ENCODE results near the gene ZFP36L2.

ZFP36L2 gene

DNA sequence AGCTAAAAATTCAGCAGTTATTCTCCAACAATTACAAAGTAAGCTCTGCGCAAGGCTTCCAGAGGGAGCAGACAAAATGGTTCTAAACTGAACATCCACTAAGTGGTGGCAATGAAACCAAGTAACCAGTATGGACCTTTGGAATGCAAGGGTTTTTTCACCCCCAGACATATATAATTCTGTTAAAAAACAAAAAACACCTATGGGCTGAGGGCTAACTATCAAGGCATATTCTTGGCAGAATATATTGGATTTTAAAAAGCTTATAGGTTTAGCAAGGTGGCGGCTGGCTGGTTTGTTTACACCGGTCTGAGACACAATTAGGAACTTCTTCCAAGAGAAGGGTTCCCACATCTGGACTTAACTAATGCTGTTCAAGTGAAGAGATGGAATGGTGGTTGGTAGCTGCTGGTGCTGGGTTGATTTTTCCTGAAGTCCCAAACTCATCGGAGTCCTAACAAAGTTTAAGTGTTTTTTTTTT is 2.8 kb downstream of the ZFP36L2 start:
- peak; percentile 15 for DNase-seq (ENCODE audit: low spot score)

DNA sequence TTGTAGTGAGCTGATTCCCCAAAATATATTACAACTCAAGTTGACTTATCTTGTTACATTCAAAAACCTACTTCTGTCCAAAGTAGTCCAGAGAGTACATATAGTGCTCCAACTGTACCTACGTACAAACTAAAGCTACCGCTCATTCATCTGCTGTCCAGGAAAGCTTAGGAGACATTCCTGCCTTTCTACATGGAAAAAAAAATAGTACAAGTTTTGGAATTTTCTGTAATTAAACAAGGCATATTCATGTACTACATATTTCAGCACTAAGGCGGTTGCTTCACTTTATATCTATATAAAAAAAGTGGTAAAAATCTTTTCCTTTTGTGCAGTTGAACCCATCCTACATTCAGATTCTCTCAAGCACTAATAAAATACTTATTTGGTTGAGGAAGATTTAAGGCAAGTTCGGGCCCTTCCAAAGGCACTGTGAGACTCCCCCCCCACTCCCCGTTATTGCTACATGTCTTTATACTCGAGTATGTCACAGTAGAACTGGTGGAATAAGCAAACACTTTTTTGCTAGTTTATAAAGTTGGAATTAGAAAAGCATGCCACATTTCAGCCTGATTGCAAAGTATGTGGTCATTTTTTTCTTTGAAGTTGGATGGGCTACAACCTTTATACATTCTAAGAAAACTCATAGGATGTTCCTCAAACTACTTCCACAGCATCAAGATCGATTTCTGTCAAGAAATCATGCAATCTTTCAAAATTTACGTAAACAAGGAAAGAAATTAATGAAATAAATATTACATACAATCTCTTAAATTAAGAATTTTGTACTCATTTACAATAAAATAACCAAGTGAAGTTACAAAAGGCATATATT is 3.7 kb downstream of the ZFP36L2 start:
- DNase-seq (ENCODE audit: low spot score), result peak; percentile 13

DNA sequence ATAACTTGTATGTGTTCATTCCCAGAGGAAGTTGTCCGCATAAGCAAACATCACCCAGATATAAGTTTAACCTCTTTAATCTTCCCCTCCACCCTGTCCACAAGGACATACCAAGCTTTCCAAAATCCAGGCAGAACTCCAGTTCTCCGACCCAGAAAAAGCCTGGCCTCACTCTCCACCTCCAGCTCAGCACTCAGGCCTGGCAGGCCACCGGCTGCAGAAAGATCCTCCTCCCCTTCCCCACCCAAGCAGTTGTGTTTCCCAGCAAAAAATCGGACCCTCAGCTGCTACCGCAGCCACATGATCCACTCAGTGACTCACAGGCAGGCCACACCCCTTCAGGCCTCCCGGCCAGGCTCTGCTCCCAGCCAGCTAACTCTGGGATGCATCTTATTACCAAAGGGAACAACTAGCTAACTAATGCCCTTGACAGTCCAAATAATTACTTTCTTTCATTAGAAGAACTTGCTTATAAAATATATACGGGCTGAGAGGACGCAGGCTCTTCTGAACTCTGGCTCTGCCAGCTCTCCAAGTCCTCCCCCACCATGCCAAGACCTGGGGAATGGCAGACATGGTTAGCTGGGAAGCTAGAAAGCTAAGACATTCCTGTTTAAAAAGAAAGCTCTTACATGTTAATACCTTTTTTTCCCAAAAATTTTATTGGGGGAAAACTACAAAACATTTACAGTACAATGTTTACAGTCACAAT is 4.5 kb downstream of the ZFP36L2 start:
- peak; percentile 60 for DNase-seq (ENCODE audit: low spot score)

DNA sequence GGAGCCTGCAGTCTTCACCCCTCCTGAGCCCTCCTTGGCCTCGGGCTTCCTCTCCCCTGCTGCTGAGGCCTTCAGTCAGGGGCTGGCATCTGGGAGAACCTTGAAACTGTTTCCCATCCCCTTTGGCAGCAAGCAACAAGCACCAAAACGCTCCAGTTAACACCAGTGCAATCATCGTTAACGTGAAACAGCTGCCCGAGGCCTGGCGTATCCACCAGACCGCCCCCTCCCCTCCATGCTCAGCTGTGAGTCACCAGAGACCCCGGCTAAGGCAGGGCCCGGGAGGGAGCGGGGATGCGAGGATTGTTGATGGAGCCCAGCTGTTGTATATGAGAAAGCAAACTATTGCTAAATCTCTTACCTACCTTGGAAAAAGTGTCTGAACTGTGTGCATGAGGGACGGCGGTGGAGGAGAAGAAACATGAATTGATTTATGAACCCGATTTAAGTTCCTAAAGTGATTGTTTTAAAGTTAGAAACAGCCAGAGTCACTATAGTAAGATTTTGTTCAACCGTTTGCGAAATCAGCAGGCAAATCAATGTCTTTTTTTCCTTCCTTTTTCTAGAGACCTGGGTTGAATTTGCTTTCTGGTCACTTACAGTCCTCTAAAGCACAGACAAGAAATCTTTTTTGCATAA is 5.2 kb downstream of the ZFP36L2 start:
- peak; percentile 34 for DNase-seq (ENCODE audit: low spot score)

DNA sequence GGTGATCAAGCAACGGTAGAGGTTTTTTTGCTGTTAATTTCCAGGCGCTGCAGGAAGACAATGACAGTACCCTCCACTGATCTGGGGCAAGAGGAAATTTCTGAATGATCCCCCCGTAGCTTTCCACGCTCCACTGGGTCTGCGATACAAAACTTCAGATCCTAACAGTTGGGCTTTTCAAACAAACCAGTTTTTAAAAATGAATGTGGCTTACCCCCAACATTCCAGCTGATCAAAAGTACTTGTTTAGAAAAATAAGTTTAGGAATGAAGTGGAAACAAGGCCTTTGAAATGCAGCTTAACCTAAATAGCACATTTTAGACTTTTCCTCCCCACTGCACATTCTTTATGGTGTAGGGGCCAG is 5.7 kb downstream of the ZFP36L2 start:
- DNase-seq (ENCODE audit: low spot score), result no peak

DNA sequence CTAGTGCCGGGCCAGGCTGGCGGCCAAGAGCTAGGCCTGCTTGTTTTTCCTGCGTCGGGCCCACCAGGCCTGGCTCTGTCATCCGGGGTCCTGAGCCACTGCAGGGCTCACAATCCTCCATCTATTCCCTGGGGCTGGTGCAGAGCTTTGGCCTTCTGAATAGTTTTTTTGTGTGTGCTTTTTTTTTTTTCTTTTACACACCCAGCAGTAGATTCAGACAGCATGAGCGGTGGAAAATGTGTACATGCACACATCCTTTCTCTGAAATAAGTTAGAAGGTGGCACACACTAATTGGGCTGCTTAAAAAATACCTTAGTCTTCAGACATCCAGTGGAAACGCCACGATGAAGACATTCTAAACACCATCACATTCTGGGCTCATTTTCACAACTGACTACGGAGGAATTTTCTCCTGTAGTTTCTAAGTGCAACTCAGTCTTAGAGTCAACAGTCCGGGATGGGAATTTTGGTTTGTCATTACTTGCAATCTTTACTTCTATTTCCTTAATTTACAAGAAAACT is 6.1 kb downstream of the ZFP36L2 start:
- DNase-seq (ENCODE audit: low spot score), result no peak

DNA sequence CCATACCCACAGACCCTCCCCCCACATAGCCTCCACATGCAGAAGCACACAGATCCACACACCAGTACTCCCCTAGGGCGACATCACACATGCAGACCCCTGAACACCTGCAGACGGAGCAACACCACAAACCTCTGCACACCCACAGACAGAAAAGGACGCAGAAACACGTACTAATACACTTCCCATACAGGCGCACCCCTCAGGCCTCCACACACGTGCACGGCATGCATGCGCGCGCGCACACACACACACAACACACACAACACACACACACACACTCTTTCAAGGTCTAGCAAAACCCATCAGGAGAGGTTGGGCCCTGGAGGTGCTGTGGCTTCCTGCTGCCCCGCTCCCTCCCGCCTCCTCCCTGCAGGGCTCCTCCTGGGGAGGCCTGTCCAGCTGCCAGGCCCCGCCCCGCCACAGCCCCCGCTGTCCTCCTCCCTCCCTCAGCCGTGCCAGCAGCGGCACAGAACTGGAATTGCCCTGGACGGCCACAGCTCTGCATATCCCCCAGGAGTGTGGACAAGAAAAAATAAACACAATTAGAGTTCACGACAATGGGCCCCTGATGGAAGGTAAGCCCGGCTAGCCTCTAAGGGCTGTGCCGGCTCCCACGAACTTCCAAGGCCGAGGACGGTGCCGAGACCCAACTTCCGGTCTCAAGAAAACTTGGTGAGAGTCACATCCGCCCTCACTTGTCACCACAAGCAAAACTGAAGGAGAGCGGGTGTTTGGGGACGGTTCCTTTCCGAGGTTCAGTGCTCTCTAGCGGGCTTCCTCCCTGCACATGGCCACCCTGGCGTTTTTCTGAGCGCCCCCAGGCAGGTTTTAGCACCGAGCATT is 6.8 kb downstream of the ZFP36L2 start:
- peak; percentile 87 for DNase-seq (ENCODE audit: low spot score)

DNA sequence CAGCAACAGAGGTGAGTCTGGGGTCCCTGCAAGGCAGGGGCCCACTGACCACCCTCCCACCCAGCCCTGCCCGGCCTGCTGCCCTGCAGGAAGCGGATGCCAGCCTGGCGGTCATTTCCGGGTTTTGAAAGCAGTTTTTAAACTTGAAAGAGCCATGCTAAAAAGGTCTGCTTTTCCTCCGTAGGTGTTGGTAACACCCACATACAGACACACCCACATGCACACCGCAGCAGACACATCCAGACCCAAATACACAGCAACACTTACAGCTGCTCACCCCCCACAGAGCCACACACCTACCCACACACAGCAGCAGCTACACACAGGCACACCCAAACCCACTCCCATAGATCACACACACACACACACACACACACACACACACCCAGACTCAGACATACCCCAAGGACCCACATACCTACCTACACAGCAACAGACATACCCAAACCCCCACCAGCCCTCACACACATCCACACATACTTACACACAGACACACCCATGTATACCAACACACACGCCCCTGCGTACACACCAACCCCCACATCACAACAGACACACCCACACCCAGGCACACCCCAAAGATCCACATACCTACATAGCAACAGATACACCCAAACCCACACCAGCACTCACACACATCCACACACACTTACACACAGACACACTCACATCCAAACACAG is 7.6 kb downstream of the ZFP36L2 start:
- peak; percentile 90 for DNase-seq (ENCODE audit: low spot score)

DNA sequence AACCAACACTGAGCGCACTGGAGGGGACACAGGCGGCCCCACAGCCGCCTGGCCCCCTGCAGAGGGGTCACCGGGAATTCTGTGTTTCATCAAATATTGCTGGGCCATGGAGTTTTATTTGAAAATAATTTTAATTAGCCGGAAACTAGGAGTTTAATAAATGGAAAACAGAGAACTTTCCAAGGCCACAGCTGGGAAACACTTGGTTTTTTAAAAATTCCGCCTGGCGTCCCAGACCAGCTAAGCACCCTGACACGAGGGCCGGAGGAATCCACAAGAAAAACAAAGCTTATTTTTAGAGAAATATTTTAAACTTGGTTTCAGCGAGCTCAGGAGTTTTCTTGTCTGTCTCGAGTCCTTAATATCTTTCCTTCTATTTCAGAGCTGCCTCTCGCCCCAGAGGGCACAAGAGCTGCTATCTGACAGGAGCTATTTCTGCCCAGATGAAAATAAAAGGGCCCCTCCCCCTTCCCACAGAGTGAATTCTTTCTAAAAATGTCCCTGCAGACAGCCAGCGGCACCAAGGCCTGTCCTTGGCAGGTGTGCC is 8.2 kb downstream of the ZFP36L2 start:
- no peak for DNase-seq (ENCODE audit: low spot score)

DNA sequence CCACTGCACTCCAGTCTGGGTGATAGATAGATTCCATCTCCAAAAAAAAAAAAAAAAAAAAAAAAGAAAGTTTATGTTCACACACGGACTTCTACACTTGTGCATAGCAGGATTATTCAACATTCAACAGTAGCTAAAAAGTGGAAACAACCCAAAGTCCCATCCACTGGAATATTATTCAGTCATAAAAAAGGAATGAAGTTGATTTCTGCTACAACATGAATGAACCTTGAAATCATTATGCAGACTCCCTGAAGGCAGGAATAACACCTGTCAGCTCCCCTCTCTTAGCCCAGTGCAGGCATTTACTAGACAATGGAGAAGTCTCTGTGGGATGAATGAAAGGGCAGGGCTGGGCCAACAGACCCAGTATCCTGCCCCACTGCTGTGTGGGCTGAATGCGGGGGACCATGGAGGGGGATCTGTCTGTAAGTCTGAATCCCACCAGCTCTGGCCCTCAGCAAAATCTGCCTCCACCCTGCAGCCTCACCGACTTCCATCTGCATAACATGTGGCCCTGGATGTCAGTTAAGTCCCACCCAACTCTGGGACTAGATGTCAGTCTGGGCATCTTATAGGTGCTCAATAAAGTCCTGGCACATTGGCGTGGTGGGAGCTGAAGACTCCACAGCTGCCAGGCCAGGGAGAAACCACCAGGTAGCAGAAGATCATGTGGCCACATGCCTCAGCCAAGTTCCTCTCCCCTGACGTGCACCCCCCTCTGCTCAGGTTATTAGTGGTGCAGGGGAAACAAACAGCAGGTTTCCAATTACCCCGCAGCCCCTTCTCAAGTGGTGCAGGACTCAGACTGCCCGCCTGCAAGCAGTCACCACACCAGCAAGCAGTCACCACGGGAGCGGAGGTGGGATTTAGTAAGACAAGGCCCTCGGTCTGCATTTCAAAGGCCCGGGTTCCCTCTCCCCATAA is 8.9 kb downstream of the ZFP36L2 start:
- no peak for DNase-seq (ENCODE audit: low spot score)

DNA sequence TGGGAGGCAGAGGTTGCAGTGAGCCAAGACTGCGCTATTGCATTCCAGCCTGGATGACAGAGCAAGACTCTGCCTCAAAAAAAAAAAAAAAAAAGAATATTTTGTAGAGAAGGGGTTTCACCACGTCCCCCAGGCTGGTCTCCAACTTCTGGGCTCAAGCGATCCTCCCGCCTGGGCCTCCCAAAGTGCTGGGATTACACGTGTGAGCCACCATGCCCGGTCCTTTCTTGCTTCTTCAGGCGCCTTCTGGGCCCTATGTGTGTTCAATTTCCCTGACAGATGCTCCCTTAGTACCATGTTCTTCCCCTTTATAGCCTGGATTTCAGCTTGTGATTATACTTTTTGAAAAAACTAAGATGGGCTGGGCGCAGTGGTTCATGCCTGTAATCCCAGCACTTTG is 9.8 kb downstream of the ZFP36L2 start:
- DNase-seq (ENCODE audit: low spot score), result no peak

DNA sequence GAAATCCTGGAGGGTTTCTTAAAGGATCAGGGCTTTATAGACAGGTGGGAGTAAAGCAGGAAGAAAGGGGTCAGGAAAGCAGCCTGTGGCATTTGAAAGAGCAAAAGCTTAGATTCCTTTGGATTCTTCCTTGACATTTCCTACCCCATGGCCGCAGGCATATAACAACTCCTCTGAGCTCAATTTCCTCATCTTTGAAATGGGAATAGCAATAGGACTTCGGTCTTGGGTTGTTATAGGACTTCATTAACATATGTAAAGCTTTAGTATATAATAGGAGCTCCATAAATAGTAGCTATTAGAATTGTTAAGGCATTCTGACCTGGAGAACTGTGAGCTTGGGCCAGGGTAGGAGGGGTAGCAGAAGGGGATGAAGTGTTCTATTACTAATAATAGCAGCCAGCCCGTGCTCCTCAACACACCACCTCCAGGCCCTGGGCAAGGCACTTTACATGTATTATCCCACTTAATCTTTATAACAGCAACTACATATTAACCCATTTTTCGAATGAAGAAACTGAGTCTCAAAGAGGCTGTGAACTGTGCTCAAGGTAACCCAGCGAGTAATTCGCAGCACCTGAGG is 10.6 kb downstream of the ZFP36L2 start:
- no peak for DNase-seq (ENCODE audit: low spot score)

DNA sequence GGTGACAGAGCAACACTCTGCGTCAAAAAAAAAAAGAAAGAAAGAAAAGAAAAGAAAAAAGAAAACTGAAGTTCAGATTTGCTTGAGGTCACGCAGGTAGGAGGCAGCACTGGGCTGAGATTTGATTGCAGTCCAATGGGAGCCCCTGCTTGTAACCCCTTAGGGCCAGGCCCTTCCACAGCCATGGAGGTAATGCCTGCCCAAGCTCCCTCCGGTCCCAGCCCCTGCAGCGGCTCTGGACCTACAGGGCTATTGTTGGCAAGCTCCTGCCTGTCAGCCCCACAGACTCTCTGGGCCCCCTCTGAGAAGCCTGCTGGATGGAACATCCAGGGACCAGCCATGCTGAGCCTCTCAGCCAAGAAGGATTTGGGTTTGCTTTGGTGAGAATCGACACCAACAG is 12.2 kb downstream of the ZFP36L2 start:
- no peak for DNase-seq (ENCODE audit: low spot score)

DNA sequence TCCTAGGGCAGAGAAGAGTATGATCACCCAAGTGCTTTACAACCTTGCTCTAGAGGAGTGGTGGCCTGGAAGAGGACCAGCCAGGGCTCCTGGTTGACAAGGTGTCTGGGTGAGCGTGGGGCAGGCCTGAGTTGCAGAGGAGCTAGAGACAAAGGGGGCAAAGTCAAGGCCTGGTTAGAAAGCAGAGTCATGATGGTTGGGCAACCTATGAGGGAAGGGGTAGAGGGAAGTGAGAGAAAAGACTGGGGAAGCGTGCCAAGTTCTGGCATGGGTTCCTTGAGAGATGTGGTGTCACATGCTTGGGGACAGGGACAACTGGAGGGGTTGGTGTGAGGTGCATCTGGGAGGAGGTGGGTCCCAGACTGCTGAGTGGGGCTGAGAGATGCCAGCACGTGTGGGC is 13.5 kb downstream of the ZFP36L2 start:
- no peak for DNase-seq (ENCODE audit: low spot score)

DNA sequence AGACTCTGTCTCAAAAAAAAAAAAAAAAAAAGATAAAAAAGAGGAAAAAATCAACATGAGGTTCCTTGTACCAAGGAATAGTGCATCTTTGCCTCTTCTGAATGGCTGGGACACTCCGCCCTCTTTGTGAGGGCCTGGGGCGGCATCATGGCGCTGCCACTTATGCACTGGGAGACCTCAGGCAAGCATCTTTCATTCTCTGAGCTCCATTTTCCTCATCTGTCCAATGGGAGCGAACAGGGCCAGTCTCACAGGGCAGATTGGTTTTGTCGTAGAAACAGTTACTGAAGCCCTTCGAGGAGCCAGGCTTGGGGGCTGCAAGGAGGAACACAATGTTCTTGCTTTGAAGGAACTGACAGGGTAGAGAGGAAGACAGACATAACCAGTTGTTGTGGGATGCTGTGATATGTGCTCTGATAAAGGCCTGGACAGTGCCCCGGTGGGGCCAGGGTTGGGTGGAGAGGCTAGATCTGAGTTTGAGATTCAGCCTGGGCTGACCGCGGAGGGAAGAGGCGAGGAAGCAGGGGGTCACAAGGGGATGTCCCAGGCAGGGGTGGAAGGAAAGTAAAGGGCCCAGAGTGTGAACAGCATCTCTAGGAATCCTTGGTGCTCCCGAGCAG is 14.1 kb downstream of the ZFP36L2 start:
- no peak for DNase-seq (ENCODE audit: low spot score)

DNA sequence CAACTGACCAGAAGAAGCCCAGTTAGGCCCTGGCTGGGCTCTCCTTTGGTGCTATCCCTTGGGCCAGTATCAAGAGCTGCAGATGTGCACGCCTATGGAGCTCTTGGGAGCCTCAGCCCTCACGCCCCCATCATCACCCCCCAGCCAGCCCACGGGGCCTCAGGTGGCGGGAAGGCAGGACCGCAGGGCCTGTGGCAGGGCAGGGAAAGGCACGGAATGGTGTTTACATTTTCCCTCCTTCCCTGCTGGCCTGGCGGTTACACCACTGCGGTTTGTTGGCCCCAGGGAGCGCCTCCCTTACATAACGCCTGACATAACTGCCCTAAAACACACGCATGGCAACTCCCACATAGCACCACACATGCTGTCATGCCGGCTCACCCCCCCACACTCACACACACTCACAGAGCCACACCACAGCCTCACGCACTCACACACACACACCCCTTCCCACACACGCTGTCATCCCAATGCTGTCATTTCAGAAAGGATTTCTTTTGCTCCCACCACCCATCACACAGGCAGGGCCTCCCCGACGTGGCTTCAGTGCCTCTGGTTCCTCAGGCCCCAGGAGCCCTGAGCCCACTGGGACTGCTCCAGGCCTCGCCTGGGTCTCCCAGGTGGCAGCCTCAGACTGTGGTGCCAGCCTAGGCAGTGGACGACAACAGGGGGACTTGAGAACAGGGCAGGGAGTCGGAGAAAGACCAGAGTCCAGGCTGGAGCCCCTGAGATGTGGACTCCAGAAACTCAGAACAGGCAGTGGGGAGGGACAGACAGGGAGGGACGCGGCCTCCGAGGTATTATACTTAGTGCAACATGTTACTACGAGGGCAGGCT is 15.7 kb downstream of the ZFP36L2 start:
- DNase-seq (ENCODE audit: low spot score), result no peak

DNA sequence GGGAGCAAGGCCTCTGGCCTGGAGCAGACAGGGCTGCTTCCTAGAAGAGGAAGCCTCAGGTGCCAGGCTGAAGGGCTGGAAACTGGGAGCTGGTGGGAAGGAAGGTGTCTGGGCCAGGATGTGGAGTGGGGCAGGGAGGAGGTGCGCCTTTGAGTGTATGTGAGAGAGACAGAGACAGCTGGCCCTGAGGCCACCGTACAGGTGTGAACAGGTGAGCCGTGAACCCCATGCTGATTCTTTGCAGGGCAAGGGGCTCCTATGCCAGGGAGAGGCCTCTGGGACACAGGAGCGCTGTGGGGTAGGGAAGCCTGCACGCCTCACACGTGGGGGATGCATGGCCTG is 16.3 kb downstream of the ZFP36L2 start:
- no peak for DNase-seq (ENCODE audit: low spot score)

DNA sequence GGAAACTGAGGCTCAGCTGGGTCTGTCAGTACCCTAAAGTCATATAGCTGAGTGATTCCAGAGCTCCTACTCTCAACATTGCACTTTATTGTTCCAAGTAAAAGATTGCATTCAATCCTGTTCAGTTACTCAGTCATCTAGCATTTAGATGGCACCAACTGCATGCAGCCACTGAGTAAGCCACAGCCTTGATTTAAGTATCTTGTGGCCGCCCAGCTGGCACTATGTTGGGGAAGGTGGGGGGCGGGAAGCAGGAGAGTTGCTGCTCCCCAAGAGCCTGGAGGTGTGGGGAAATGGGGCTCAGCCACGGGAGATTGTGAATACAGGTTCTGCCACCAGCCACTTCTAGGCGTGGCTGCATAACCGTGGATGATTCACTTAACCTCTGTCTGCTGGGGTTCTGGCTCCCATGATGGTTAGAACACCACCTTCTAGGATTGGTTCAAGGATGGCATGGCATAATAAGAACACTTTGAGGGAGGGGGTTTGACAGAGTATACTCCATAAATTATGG is 17.1 kb downstream of the ZFP36L2 start:
- no peak for DNase-seq (ENCODE audit: low spot score)
